NCI-H2081 treated with DMSO at 0.1 percent for 48 hours (cell line): ENCODE data around the gene TMEM114.

Experiments used
- DNase-seq: peaks from one replicate; lab custom pipeline; 2025; lab: John Stamatoyannopoulos, UW

The TMEM114 gene

DNA sequence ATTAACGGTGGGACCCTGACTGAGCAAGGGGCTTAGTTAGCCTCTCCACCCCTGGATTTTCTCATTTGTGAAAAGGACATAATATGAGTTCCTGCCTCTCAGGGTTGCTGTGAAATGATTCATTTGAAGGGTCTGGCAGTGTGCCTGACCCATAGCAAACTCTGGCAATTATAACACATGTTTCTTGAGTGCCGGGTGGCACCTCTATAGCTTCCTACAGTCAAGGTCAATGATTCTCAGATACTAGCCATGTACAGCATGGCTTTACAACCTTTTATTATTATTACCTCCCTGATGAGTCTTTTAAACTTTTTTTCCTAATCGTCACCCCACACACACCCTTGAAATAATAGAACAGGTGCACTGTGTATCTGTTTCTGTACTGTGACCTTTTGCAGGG lies 42.1 kb downstream of the TMEM114 start:
- DNase-seq = no peak

DNA sequence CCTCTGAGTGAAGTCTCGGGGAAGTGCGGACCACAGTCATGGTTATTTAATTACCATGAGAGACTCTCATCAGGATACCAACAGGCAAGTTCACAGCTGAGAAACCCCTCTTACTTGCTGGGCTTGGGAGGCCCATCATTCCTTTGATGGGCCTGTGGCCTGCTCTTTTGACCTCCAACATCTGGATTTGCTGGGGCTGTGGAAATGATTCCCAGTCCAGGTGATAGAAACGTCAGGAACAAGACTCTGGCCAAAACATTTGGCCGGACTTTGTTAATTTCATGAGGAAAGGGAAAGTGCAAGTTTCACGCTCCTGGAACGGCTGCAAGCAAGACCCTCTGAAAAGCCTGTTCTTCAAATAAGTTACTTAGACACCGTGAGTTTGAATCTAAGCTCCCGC lies 42.5 kb downstream of the TMEM114 start:
- no peak for DNase-seq

DNA sequence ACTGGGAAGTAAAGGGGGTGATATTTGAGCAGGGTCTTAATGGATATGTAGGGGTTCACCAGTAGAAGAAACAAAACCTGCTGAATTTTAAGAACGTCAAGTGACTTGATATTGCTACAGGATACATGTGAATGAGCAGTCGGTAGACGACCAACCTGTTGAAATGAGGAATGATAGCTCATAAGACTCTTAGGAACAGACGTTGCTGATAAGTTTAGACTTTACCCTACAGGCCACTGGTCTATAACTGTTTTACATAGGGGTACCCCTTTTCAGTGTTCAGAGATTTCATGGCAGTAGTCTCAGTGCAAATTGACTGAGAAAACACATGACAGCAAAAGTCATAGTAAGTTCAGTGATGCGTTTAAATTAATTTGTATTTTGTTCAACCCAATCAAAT lies 45.9 kb downstream of the TMEM114 start:
- no peak for DNase-seq

DNA sequence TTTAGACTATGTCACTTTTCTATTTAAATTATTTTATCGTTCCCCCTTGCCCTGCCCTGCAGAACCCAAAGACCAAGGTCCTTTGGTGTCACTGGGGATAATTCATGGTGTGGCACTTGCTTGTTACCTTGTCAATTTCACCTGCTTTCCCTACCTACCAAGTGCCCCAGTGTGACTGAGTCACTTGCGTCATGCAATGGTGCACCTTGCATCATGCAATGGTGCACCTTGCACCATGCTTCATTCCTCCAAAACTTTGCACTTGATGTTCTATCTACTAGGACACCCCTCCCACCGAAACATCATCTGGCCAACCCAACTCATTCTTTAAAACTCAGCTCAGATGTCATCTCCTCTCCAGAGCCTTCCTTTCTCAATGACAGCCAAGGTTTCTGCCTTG lies 47.1 kb downstream of the TMEM114 start:
- DNase-seq = no peak

DNA sequence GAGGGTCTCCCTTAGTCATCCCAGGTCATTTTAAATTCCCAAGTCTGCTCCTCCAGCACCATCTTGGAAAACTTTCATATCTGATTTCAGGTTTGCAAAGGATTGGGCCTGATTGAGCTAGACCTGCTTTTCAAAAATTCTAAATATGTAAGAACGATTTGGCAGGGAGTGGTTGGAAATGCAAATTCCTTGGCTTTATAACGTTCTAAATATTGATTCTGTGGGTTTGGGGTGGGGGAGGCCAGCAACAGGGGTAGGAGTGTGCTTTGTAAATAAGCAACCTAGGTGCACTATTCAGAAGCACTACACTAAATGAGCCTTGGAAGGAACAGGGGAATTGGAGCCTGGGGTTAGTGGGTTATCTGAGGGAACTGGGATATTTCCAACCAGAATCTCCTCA lies 47.9 kb downstream of the TMEM114 start:
- no peak for DNase-seq

DNA sequence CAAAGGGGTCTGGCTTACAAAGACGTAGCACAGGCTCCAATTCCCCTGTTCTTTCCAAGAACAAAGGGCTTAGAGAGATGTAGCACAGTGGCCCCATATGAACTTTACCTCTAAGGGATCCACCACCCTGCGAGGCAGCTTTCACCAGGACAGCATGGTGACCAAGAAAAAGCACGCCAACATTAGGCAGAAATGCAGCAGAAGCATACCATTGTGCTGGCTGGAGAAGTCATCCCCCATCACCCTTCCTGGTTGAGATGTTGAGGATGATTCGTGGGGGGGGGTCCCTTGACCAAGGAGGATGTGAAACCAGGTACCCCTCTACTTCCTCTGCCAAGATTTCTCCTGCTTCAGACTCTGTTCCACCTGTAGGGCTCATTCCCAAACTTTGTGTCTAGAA lies 48.4 kb downstream of the TMEM114 start:
- DNase-seq = no peak

DNA sequence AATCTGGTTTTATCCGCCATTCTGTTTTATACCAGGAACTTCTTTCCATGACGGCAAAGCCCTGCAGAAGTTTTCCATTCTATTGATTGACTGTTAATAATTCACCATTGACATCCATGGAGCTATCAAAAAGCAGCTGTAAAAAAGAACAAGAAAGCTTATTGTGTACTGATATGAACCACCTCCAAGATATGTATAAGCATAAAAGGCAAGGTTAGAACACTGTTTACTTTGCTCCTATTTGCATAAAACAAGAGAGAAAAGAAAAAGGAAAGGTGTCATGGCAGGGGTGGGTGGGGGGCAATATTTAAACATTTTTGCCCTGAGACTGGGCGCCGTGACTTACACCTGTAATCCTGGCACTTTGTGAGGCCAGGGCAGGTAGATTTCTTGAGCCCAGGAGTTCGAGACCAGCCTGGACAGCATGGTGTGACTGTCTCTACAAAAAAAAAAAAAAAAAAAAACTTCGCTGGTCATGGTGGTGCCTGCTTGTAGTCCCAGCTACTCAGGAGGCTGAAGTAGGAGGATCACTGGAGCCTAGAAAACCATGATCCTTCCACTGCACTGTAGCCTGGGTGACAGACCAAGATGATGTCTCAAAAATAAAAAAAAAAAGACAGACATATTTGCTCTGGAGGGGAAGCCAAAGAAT lies 52.5 kb downstream of the TMEM114 start:
- no peak for DNase-seq

DNA sequence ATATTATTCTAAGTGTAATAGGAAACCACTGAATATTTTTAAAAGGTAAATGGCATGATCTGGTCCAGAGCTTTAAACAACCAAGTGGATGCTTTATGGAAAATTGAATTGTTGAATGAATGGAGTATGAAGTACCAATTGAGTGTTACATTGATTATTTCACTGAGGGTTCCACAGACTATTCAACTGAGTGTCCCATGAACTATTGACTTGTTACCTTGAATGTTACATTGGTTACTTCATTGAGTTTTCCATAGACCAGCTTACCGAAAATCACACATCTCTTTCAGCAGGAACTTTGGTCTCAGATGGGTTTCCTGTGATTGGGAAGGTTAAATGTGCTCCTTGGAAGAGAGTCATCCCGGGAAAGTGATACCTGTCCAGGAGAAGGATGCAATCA lies 56.8 kb downstream of the TMEM114 start:
- no peak for DNase-seq

DNA sequence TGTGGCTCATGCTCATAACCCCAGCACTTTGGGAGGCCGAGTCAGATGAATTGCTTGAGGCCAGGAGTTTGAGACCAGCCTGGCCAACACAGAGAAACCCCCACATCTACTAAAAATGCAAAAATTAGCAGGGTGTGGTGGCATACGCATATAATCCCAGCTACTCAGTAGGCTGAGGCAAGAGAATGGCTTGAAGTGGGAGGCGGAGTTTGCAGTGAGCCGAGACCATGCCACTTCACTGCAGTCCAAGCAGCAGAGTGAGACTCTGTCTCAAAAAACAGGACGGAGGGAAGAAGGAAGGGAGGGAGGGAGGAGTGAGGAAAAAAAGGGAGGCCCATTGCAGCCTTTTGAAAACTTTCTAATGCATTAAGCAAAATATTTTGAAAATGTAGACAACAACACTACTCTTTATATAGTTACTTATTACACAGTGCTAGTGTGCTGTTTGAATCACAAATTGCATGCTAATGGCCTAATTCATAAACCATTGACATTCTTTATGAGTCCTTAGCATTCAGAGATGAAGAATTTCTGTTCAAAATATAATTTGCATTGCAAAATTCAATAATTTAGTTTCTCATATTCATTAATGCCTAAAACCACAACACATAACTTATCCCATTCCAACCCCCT lies 59.4 kb downstream of the TMEM114 start:
- DNase-seq = no peak

DNA sequence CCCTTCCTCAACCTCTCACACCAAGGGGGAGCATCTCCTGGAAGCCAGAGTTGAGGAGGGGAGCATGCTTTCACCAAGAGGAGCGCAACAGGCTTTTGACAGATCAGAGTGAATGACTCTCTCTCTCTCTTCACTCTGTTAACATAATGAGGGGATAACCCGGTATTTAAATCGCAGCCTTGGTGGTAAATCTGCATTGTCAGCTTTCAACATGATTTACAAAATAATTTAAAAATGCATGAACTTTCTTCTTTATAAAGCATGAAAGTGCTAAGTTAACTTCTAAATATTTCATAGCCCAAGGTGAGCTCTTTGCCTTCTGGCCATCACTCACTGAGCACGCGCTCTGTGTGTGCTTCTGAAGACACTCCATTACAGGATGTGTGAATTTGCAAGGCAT lies 61.8 kb downstream of the TMEM114 start:
- no peak for DNase-seq

DNA sequence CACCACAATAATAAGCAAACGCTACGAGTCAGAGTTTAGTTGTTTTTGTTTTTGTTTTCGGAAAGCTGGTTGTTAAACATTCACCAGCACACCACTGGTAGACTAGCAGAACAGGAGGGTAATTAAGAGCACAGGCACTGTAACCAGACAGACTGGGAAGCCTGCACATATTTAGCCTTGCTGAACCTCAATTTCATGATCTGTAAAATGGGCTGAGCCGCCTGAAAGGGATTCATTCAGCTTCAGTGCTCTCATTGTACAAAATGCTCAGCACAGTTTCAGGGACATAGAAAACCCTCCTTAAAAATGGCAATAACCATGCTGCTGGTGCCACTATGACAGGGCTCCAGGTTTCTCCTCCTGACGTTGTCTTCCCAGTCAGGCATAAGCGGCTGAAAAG lies 66.4 kb downstream of the TMEM114 start:
- DNase-seq = no peak

DNA sequence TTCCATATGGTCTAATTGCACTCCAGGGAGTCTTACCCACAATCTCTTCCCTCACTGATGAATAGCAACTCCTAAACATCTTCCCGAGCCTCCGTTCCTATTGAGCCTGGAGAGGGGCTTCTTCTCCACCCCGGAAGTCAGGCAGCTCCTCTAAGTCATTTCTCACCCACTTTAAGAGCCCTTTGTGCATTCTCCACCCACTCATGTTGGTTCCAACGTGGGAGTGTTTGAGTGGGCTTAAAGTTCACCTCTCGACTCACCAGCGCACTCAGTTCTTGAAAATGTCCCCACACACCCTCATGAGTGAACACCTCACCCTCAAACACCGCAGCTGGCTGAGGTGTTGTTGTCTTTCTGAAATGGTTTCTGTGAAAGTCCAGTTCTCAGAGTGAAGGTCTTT lies 67.6 kb downstream of the TMEM114 start:
- DNase-seq = no peak

DNA sequence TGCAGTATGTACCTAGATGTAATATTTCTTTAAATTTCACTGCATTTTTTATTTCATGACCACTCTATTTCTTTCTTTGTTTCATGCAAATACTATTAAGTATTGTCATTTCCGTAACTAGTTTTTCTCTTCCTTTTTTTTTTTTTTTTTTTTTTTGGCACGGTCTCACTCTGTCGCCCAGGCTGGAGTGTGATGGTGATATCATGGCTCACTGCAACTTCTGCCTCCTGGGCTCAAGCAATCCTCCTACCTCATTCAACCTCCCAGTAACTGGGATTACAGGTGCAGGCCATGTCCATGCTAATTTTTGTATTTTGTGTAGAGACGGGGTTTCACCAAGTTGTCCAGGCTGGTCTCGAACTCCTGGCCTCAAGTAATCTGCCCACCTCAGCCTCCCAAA lies 70.7 kb downstream of the TMEM114 start:
- DNase-seq = no peak
